ENCODE data around the gene MRPS16.
A peak's percentile ranks its signal among the peaks of the same experiment; 100 is the strongest.
"Not testable (repeated sequence)": the region's sequence is repeated elsewhere in the genome, so short reads cannot be mapped to it uniquely, and the experiment has no call there.

MRPS16 gene

GRCh38 chr10:73264423-73264822, 12.0 kb upstream of the MRPS16 start:
- ChIA-PET POLR2A (interaction anchor here (1.0 kb wide), 2 partner anchors 17 to 149 kb away, joined by 3 to 4 read pairs; partner anchors contain the start of gene DNAJC9), CTCF (interaction anchor here (1.0 to 2.6 kb wide), 9 partner anchors 8 to 381 kb away, joined by 3 to 23 read pairs (median 5); partner anchors contain the start of genes MRPS16 and MSS51)
- no peak for DNase-seq (ENCODE audit: extremely low spot score)
- TF ChIP-seq CTCF (IDR thresholded peaks at IDR 0.05; ENCODE audit: control extremely low read depth, extremely low read depth, low read depth, missing control alignments) = no peak

GRCh38 chr10:73263693-73264347, 11.4 kb upstream of the MRPS16 start:
- DNase-seq (ENCODE audit: extremely low spot score) = no peak

GRCh38 chr10:73262880-73263555, 10.6 kb upstream of the MRPS16 start:
- TF ChIP-seq CTCF (IDR thresholded peaks at IDR 0.05; ENCODE audit: control extremely low read depth, extremely low read depth, low read depth, missing control alignments) = no peak
- ChIA-PET POLR2A (no interaction called here), CTCF (interaction anchor here (0.7 to 2.6 kb wide), 10 partner anchors 11 to 382 kb away, joined by 3 to 23 read pairs (median 4); partner anchors contain the start of genes MRPS16 and MSS51)
- no peak for DNase-seq (ENCODE audit: extremely low spot score)

More at GRCh38 chr10:73263693-73264347, 11.4 kb upstream of the MRPS16 start:
- POLR2A ChIA-PET = interaction anchor here (1.0 kb wide), 2 partner anchors 16 to 149 kb away, joined by 3 to 4 read pairs; partner anchors contain the start of gene DNAJC9
- CTCF ChIA-PET = interaction anchor here (0.7 to 2.6 kb wide), 12 partner anchors 9 to 381 kb away, joined by 3 to 23 read pairs (median 4); partner anchors contain the start of genes MRPS16 and MSS51
- TF ChIP-seq CTCF (IDR thresholded peaks at IDR 0.05; ENCODE audit: control extremely low read depth, extremely low read depth, low read depth, missing control alignments) = peak; percentile 33

- POLR2A ChIA-PET = no interaction called here
- DNase-seq (ENCODE audit: extremely low spot score) = no peak
- CTCF ChIA-PET = interaction anchor here (2.6 kb wide), 1 partner anchor 10 kb away, joined by 23 read pairs; the partner anchor contains the start of gene MRPS16
- no peak for TF ChIP-seq CTCF (IDR thresholded peaks at IDR 0.05; ENCODE audit: control extremely low read depth, extremely low read depth, low read depth, missing control alignments)
These were observed 9.8 kb upstream of the MRPS16 start for GRCh38 chr10:73262105-73262730.

- ChIA-PET POLR2A (no interaction called here), CTCF (no interaction called here)
- DNase-seq (ENCODE audit: extremely low spot score) = no peak
- no peak for TF ChIP-seq CTCF (IDR thresholded peaks at IDR 0.05; ENCODE audit: control extremely low read depth, extremely low read depth, low read depth, missing control alignments)
These were observed 9.0 kb upstream of the MRPS16 start for GRCh38 chr10:73261362-73261995.

GRCh38 chr10:73258612-73259011, 6.2 kb upstream of the MRPS16 start:
- DNase-seq (ENCODE audit: extremely low spot score); POLR2A ChIA-PET; CTCF ChIA-PET: not testable (repeated sequence)

Data from GM10248 (cell line).